Measurements from ENCODE around the gene ZPLD1.

The ZPLD1 gene

GRCh38 chr3:102528727-102529126 lies 93.9 kb downstream of the ZPLD1 start:
- no peak for DNase-seq (ENCODE audit: low read depth)
- no peak for TF ChIP-seq CTCF (conservative IDR thresholded peaks at IDR 0.05; ENCODE audit: low read depth, low read length)
- H3K4me3 ChIP-seq (ENCODE audit: low read length), result no peak overlapping the region

All from retinal pigment epithelial cell (primary cell).